Tibial artery (tissue), 4 donors: ENCODE data around the gene NUP58.

Experiments
- DNase-seq, 2 donors: peaks; one replicate each; pipeline ENCODE4 v3.0.0-alpha.2; 2019
- H3K27ac ChIP-seq, 2 donors: fragments of 200-600 bp; sonication (generic) in 1 of 2; 1 replicate in 1 of 2; 2 replicates in 1 of 2; pipeline ENCODE4 v1.5.1; 2018 to 2019; ENCODE audit warnings: mild to moderate bottlenecking in 1 of 2
- H3K27me3 ChIP-seq, 2 donors: fragments of 200-600 bp; sonication (generic) in 1 of 2; one replicate each; pipeline versions ENCODE4 v1.5.1 to v1.6.0; 2016 to 2019
- H3K36me3 ChIP-seq, 3 donors: fragments of 200-600 bp; sonication (generic) in 2 of 3; one replicate each; pipeline ENCODE4 v1.5.1; 2016 to 2019; ENCODE audit warnings: mild to moderate bottlenecking in 2 of 3
- H3K4me1 ChIP-seq, 4 donors: fragments of 200-600 bp; sonication (generic) in 2 of 4; 1 replicate in 3 of 4; 2 replicates in 1 of 4; pipeline ENCODE4 v1.5.1; 2016 to 2019
- H3K4me3 ChIP-seq, 2 donors: fragments of 200-600 bp; sonication (generic) in 1 of 2; 1 replicate in 1 of 2; 2 replicates in 1 of 2; pipeline ENCODE4 v1.5.1; 2018 to 2019; ENCODE audit warnings: mild to moderate bottlenecking in 2 of 2
- H3K9me3 ChIP-seq, 3 donors: fragments of 200-600 bp; sonication (generic) in 1 of 3; one replicate each; pipeline ENCODE4 v1.5.1; 2016 to 2019
- intact Hi-C: fragments of 100-400 bp; cut with DNase I; formaldehyde crosslinking; loops from one replicate; pipeline ENCODE4 v1.15.0; 2023; ENCODE audit warnings: low total_unique reads
- TF ChIP-seq, protein P1 (sequence below), 2 experiments: fragments of 200-600 bp in 1 of 2; fragments of 450-650 bp in 1 of 2; IDR thresholded peaks; one replicate each; pipeline ENCODE4 v1.5.1; 2017 to 2019; ENCODE audit warnings: antibody characterized with exemption in 2 of 2, mild to moderate bottlenecking in 1 of 2, moderate library complexity in 1 of 2

Gene NUP58

DNA sequence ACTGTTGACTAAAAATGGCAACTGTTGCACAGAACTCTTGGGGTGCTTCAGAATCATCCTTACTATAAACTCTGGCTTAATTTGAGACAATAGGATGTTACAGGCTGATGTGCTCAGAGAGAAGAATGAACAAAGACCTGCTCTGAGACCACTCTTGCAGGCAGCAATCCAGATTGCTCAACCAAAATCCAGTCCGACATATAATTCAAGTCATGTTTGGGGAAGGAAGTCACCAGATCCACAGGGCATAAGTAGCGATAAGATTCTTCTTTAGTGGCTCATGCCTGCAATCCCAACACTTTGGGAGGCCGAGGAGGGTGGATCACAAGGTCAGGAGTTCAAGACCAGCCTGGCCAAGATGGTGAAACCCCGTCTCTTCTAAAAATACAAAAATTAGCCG, 34.7 kb upstream of the NUP58 start:
- peaks cover 33 to 68% (median 39%) of the 10 kb centered on the region in 3 donors for H3K36me3 ChIP-seq
- intact Hi-C loops = no loop called here

GRCh38 chr13:25267715-25268114, 33.7 kb upstream of the NUP58 start:
- TF ChIP-seq, protein P1, sequence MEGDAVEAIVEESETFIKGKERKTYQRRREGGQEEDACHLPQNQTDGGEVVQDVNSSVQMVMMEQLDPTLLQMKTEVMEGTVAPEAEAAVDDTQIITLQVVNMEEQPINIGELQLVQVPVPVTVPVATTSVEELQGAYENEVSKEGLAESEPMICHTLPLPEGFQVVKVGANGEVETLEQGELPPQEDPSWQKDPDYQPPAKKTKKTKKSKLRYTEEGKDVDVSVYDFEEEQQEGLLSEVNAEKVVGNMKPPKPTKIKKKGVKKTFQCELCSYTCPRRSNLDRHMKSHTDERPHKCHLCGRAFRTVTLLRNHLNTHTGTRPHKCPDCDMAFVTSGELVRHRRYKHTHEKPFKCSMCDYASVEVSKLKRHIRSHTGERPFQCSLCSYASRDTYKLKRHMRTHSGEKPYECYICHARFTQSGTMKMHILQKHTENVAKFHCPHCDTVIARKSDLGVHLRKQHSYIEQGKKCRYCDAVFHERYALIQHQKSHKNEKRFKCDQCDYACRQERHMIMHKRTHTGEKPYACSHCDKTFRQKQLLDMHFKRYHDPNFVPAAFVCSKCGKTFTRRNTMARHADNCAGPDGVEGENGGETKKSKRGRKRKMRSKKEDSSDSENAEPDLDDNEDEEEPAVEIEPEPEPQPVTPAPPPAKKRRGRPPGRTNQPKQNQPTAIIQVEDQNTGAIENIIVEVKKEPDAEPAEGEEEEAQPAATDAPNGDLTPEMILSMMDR (IDR thresholded peaks at IDR 0.05) = no peak
- DNase-seq = no peak
- Histone ChIP-seq H3K27ac (no peak overlapping the region), H3K4me1 (no peaks in the 10 kb centered on the region), H3K36me3 (peaks cover 31 to 68% (median 31%) of the 10 kb centered on the region in 3 donors), H3K4me3 (no peak overlapping the region), H3K9me3 (no peaks in the 10 kb centered on the region), H3K27me3 (no peaks in the 10 kb centered on the region)
- intact Hi-C loops = no loop called here

More for the DNA sequence above, 34.7 kb upstream of the NUP58 start:
- no peak overlapping the region for H3K27ac ChIP-seq
- TF ChIP-seq, protein P1 (IDR thresholded peaks at IDR 0.05) = no peak
- no peaks in the 10 kb centered on the region for H3K9me3 ChIP-seq
- no peak for DNase-seq
- no peaks in the 10 kb centered on the region for H3K27me3 ChIP-seq
- H3K4me1 ChIP-seq = no peaks in the 10 kb centered on the region
- H3K4me3 ChIP-seq = no peak overlapping the region

DNA sequence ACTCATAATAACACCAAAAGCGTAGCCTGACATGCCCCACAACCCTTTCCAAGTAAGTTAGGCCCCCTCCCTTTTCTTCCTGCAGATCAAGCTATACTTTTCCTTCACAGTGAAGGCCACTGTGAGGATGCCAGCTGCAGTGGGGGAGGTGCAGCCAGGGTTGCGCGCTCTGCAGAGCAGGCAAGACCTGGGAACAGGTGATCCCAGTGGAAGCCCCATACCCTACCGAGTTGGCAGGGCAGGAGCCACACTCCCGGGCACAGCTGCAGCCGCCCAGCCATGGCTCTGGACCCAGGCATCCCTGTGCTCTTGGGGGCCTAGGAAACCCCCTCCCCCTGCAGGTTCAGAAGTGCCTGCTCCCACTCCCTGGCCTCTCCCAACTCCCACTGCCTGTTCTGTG, 32.9 kb upstream of the NUP58 start:
- DNase-seq = no peak
- Histone ChIP-seq H3K4me1 (no peaks in the 10 kb centered on the region), H3K27me3 (no peaks in the 10 kb centered on the region), H3K36me3 (peaks cover 25 to 67% (median 31%) of the 10 kb centered on the region in 3 donors), H3K4me3 (no peak overlapping the region), H3K27ac (no peak overlapping the region), H3K9me3 (no peaks in the 10 kb centered on the region)
- TF ChIP-seq, protein P1 (IDR thresholded peaks at IDR 0.05) = no peak
- intact Hi-C loops = no loop called here

- Histone ChIP-seq H3K4me3 (no peak overlapping the region), H3K9me3 (no peaks in the 10 kb centered on the region), H3K36me3 (peaks cover 0 to 21% (median 18%) of the 10 kb centered on the region in 3 donors), H3K4me1 (no peaks in the 10 kb centered on the region), H3K27me3 (no peaks in the 10 kb centered on the region), H3K27ac (no peak overlapping the region)
- TF ChIP-seq, protein P1 (IDR thresholded peaks at IDR 0.05) = no peak
- DNase-seq = no peak
- intact Hi-C loops = no loop called here
Observed at GRCh38 chr13:25276748-25277147, 24.7 kb upstream of the NUP58 start.

DNA sequence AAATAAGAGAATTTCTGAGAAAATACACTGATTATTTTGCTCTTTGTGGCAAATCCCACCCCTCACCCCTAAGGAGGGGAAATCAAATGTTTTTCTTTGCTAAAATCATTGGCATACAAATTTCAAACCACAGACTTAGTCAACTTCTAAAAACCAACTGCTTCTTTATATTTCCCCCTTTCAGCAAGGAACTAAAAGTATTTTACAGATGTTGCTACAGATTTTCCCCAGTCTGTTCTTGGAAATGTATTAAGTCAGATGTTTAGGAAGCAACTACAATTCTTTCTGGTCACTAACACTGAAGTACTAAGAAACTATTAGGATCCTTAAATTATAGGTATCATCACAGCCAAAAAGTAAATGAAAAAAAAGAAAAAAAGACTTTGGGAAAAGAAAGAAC, 21.0 kb upstream of the NUP58 start:
- no peaks in the 10 kb centered on the region for H3K36me3 ChIP-seq
- TF ChIP-seq, protein P1 (IDR thresholded peaks at IDR 0.05) = no peak
- H3K4me3 ChIP-seq = no peak overlapping the region
- no peak overlapping the region for H3K27ac ChIP-seq
- H3K4me1 ChIP-seq = peaks cover 0 to 4% (median 1%) of the 10 kb centered on the region in 4 donors
- DNase-seq = no peak
- no peaks in the 10 kb centered on the region for H3K9me3 ChIP-seq
- H3K27me3 ChIP-seq = no peaks in the 10 kb centered on the region
- intact Hi-C loops = no loop called here
